ENCODE results near the gene TRAPPC2. TPM values are rescaled to one million over a fixed set of nuclear protein-coding genes. Genes with fewer than 3 reads are reported as not detected.

The TRAPPC2 gene
- polyA plus RNA-seq, 1 experiment = 11.1 TPM

DNA sequence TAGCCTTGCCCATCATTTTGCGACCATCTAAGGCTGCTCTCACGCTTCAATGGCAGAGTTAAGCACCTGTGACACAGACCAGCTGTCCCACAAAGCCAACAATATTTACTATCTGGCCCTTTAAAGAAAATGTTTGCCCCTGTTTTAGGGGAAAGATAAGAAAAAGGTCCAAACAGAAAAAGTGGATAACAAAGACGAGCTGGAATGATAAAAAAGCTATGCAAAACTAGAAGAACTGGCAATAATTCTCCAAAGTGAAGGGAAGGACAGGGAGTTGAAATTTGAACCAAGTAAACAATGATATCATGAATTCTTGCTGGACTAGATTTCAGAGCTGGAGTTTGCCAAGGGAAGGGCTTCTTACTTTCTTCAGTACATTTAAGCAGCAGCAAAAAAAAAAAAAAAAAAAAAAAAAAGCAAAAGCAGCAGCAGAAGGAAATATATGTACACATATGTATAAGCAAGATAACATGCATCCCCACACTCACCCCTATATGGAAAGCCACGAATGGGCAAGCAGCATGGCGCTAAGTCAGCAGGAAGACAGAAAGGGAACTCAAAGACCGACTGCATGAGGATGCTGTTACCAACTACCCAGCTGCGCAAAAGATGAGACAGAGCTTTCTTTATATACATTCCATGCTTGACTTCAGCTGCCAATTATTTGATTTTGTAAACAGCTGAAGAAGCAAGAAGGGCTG lies 12.5 kb downstream of the TRAPPC2 start:
- H3K9me3 ChIP-seq (ENCODE audit: control insufficient read depth, insufficient read depth, low read length) = no peaks in the 10 kb centered on the region
- CTCF ChIA-PET = interaction anchor here (0.7 to 1.1 kb wide), 2 partner anchors 15 to 28 kb away, joined by 3 to 5 read pairs; no protein-coding TSS in a partner anchor
- H3K4me3 ChIP-seq (ENCODE audit: low read depth, low read length) = 0 out of 2 replicates have a peak overlapping the region, but pooled peaks have one; percentile 25
- H3K27ac ChIP-seq (ENCODE audit: low read depth, low read length) = peak overlapping the region; percentile 82
- TF ChIP-seq, protein P1, sequence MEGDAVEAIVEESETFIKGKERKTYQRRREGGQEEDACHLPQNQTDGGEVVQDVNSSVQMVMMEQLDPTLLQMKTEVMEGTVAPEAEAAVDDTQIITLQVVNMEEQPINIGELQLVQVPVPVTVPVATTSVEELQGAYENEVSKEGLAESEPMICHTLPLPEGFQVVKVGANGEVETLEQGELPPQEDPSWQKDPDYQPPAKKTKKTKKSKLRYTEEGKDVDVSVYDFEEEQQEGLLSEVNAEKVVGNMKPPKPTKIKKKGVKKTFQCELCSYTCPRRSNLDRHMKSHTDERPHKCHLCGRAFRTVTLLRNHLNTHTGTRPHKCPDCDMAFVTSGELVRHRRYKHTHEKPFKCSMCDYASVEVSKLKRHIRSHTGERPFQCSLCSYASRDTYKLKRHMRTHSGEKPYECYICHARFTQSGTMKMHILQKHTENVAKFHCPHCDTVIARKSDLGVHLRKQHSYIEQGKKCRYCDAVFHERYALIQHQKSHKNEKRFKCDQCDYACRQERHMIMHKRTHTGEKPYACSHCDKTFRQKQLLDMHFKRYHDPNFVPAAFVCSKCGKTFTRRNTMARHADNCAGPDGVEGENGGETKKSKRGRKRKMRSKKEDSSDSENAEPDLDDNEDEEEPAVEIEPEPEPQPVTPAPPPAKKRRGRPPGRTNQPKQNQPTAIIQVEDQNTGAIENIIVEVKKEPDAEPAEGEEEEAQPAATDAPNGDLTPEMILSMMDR (IDR thresholded peaks at IDR 0.05; ENCODE audit: low read depth, low read length) = no peak
- H3K27me3 ChIP-seq (ENCODE audit: control insufficient read depth, insufficient read depth, low read length) = no peaks in the 10 kb centered on the region
- peak; percentile 60 for DNase-seq (ENCODE audit: low read depth, low spot score)
- POLR2A ChIA-PET = interaction anchor here (0.6 to 1.4 kb wide), 8 partner anchors 10 to 1322 kb away, joined by 3 to 14 read pairs (median 4); partner anchors contain the start of genes OFD1 and TRAPPC2

DNA sequence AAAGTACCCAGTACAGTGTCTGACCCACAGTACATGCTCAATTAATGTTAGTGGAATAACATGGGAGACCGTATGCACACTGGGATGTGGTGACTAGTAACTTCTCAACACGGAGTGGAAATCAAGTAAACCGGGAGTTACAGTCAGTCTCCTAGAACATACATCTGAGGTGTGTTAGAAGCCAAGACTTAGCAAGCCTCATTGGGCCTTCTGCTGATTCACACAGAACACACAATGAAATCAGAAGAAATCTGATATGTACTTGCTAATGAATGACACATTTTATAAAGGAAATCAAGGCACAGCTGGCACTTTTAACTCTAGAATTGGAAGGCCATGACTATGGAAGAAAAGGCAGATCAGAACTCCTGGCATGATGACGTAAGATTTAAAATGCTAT lies 13.0 kb downstream of the TRAPPC2 start:
- TF ChIP-seq, protein P1 (IDR thresholded peaks at IDR 0.05; ENCODE audit: low read depth, low read length) = no peak
- Histone ChIP-seq H3K27me3 (ENCODE audit: control insufficient read depth, insufficient read depth, low read length) (no peaks in the 10 kb centered on the region), H3K4me3 (ENCODE audit: low read depth, low read length) (no peak overlapping the region), H3K27ac (ENCODE audit: low read depth, low read length) (peak overlapping the region; percentile 82), H3K9me3 (ENCODE audit: control insufficient read depth, insufficient read depth, low read length) (no peaks in the 10 kb centered on the region)
- CTCF ChIA-PET = interaction anchor here (0.7 kb wide), 1 partner anchor 29 kb away, joined by 5 read pairs; no protein-coding TSS in a partner anchor
- no peak for DNase-seq (ENCODE audit: low read depth, low spot score)
- POLR2A ChIA-PET = interaction anchor here (0.6 to 1.4 kb wide), 6 partner anchors 13 to 1322 kb away, joined by 3 to 14 read pairs (median 4); partner anchors contain the start of genes OFD1 and TRAPPC2

DNA sequence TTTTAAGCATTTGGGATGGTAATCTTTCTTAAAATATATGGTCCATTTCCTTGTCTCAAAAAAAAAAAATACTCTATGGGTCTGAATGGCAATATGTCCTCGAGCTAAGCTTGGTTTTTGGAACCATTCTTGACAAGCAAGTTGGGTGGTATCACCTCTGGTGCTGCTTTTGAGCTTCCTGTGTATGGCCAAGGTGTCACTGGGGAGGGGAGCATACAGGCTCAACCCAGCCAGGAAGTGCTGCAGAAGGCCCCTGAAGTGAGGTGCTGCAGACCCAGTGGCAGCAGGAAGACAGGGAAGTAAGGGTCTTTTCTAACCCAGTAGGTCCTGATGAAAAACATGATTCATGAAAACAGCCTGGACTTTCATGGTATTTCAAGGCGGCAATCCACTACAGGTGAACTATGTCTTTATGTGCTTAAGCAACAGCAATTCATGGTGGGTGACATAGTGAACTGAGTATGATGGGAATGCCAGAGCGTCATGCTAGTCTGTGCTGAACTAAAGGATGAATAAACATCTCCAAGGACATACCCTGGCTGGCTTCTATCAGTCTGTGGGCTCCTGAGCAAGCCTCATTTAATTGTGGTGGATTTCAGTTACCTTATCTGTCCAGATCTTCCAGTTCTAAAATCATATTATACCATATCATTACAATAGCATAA lies 15.1 kb downstream of the TRAPPC2 start:
- TF ChIP-seq, protein P1 (IDR thresholded peaks at IDR 0.05; ENCODE audit: low read depth, low read length) = no peak
- DNase-seq (ENCODE audit: low read depth, low spot score) = no peak
- POLR2A ChIA-PET = no interaction called here
- CTCF ChIA-PET = interaction anchor here (1.2 kb wide), 1 partner anchor 73 kb away, joined by 5 read pairs; no protein-coding TSS in a partner anchor
- Histone ChIP-seq H3K27ac (ENCODE audit: low read depth, low read length) (no peak overlapping the region), H3K4me3 (ENCODE audit: low read depth, low read length) (no peak overlapping the region), H3K9me3 (ENCODE audit: control insufficient read depth, insufficient read depth, low read length) (no peaks in the 10 kb centered on the region), H3K27me3 (ENCODE audit: control insufficient read depth, insufficient read depth, low read length) (no peaks in the 10 kb centered on the region)

DNA sequence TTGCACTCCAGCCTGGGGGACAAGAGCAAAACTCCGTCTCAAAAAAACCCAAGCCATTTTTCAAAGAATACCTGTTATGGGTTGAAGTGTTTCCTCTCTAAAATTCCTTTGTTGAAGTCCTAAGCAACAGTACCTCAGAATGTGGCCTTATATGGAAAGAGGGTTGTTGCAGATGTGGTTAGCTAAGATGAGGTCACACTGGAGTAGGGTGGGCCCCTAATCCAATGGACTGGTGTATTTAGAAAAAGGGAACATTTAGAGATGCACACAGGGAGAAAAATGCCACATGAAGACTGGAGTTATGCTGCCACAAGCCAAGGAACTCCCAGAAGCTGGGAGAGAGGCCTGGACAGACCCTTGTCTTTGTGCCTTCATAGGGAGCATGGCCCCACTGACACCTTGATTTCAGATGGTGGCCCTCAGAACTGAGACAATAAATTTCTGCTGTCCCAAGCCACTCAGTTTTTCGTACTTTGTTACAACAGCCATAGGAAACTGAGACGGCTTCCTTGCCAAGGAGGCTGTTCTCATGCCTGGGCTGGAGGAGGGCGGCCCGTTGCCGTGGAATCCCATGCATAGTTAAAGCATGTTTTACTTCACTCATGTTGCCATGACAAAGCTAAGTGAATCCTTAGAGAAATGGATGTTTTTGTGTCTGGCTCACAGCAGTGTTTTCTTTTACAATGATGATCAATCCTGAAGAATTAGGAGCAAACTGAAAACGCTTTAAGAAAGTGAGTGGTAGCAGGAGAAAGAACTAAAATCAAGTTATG lies 16.5 kb downstream of the TRAPPC2 start:
- DNase-seq (ENCODE audit: low read depth, low spot score) = no peak
- no peaks in the 10 kb centered on the region for H3K9me3 ChIP-seq (ENCODE audit: control insufficient read depth, insufficient read depth, low read length)
- TF ChIP-seq, protein P1 (IDR thresholded peaks at IDR 0.05; ENCODE audit: low read depth, low read length) = no peak
- CTCF ChIA-PET = no interaction called here
- H3K27me3 ChIP-seq (ENCODE audit: control insufficient read depth, insufficient read depth, low read length) = no peaks in the 10 kb centered on the region
- H3K4me3 ChIP-seq (ENCODE audit: low read depth, low read length) = no peak overlapping the region
- POLR2A ChIA-PET = no interaction called here
- H3K27ac ChIP-seq (ENCODE audit: low read depth, low read length) = peak overlapping the region; percentile 88

Measured in AG04450 (cell line).